Endothelial cell of umbilical vein (primary cell): ENCODE results near the gene APPL2. TPM values are rescaled to one million over a fixed set of nuclear protein-coding genes. Genes with fewer than 3 reads are reported as not detected.
A peak's percentile ranks its signal among the peaks of the same experiment; 100 is the strongest.

Source experiments
- Bru-seq: library from RNA; stranded (reverse); fragments of 400-500 nt; gene quantifications from one replicate; lab custom pipeline; 2021; lab: Mats Ljungman, UMichigan
- BruChase-seq, 2 experiments: library from RNA; stranded (reverse); fragments of 400-500 nt; gene quantifications; one replicate each; lab custom pipeline; 2021; lab: Mats Ljungman, UMichigan
- BruUV-seq: library from RNA; stranded (reverse); fragments of 400-500 nt; replicated peaks from 2 replicates; lab custom pipeline; 2021; lab: Mats Ljungman, UMichigan
- CTCF ChIA-PET: fragments of 300-600, 350-600 bp; sonication (Branson Sonifier 250); formaldehyde crosslinking; loops from one replicate; lab custom pipeline; 2021; ENCODE audit warnings: antibody characterized with exemption, inconsistent platforms; lab: Charles Lee
- POLR2A ChIA-PET: fragments of 300-600, 350-600 bp; sonication (Branson Sonifier 250); formaldehyde crosslinking; loops from one replicate; lab custom pipeline; 2021; ENCODE audit warnings: antibody characterized with exemption, inconsistent platforms; lab: Charles Lee
- DNase-seq: peaks from one replicate; pipeline ENCODE4 v3.0.0-alpha.2; 2011; ENCODE audit warnings: low read depth, low spot score
- FAIRE-seq: peaks from 2 replicates; lab custom pipeline; 2011; peaks lifted over from hg19 to GRCh38; lab: Jason Lieb, UNC
- H2AFZ ChIP-seq: 2 replicates; pipeline ENCODE4 v1.6.0; 2012; ENCODE audit warnings: low read depth, low read length, control low read depth, inconsistent platforms
- H3K27ac ChIP-seq: 2 replicates; pipeline ENCODE4 v1.5.1; 2011; ENCODE audit warnings: low read depth, mild to moderate bottlenecking, control low read depth, low read length, moderate library complexity; ENCODE audit not compliant: insufficient read depth
- H3K27me3 ChIP-seq, 2 experiments: 2 replicates each; pipeline versions ENCODE4 v1.6.0 to v1.6.1; 2011; ENCODE audit warnings: low read length in 2 of 2, mixed read lengths in 1 of 2; ENCODE audit not compliant: control insufficient read depth in 2 of 2, insufficient read depth in 2 of 2
- H3K36me3 ChIP-seq, 2 experiments: 2 replicates in 1 of 2; 3 replicates in 1 of 2; pipeline ENCODE4 v1.5.1; 2011; ENCODE audit warnings: low read length in 2 of 2, mild to moderate bottlenecking in 1 of 2, moderate library complexity in 1 of 2; ENCODE audit not compliant: control insufficient read depth in 2 of 2, insufficient read depth in 2 of 2; ENCODE audit errors: extremely low read depth in 1 of 2
- H3K4me1 ChIP-seq: 3 replicates; pipeline ENCODE4 v1.5.1; 2011; ENCODE audit warnings: mild to moderate bottlenecking, low read length; ENCODE audit not compliant: control insufficient read depth, insufficient read depth; ENCODE audit errors: extremely low read depth
- H3K4me2 ChIP-seq: 2 replicates; pipeline ENCODE4 v1.6.1; 2011; ENCODE audit warnings: low read length, control low read depth, mixed read lengths; ENCODE audit not compliant: insufficient read depth
- H3K4me3 ChIP-seq, 3 experiments: fragments of 200-600 bp in 1 of 3; sonication (generic), shearing (Covaris generic) in 1 of 3; replicated peaks in 1 of 3; 2 replicates each; pipeline ENCODE4 v1.5.1; 2011 to 2016; ENCODE audit warnings: control low read depth in 3 of 3, low read length in 3 of 3, mild to moderate bottlenecking in 2 of 3, inconsistent platforms in 1 of 3, low read depth in 1 of 3, moderate library complexity in 1 of 3; ENCODE audit not compliant: insufficient read depth in 1 of 3
- H3K79me2 ChIP-seq: 2 replicates; pipeline ENCODE4 v1.6.0; 2012; ENCODE audit warnings: low read length, inconsistent platforms; ENCODE audit not compliant: control insufficient read depth, insufficient read depth
- H3K9ac ChIP-seq: replicated peaks from 2 replicates; pipeline ENCODE3; 2011; ENCODE audit warnings: low read length, control low read depth; ENCODE audit not compliant: insufficient read depth; ENCODE audit errors: extremely low read depth
- H3K9me1 ChIP-seq: replicated peaks from 3 replicates; pipeline ENCODE4 v1.6.0; 2011; ENCODE audit warnings: mild to moderate bottlenecking, low read length; ENCODE audit not compliant: control insufficient read depth, insufficient read depth; ENCODE audit errors: extremely low read depth
- H3K9me3 ChIP-seq: replicated peaks from 2 replicates; pipeline ENCODE4 v1.5.1; 2012; ENCODE audit warnings: low read length, inconsistent platforms; ENCODE audit not compliant: control insufficient read depth, insufficient read depth
- H4K20me1 ChIP-seq: replicated peaks from 2 replicates; pipeline ENCODE3; 2011; ENCODE audit warnings: mild to moderate bottlenecking, low read length; ENCODE audit not compliant: control insufficient read depth, insufficient read depth; ENCODE audit errors: extremely low read depth
- CTCF ChIP-seq, 2 donors: IDR thresholded peaks; 1 replicate in 1 of 2; 2 replicates in 1 of 2; pipeline ENCODE4 v1.5.1; 2011; ENCODE audit warnings: low read length in 2 of 2, mild to moderate bottlenecking in 2 of 2, moderate library complexity in 2 of 2, control low read depth in 1 of 2, inconsistent platforms in 1 of 2, low read depth in 1 of 2; ENCODE audit not compliant: insufficient read depth in 1 of 2; ENCODE audit errors: extremely low read depth in 1 of 2
- FOS ChIP-seq: IDR thresholded peaks from 2 replicates; pipeline ENCODE4 v1.6.1; 2011; ENCODE audit warnings: mild to moderate bottlenecking, low read length, moderate library complexity, borderline replicate concordance; ENCODE audit not compliant: insufficient read depth
- POLR2A ChIP-seq: IDR thresholded peaks from 2 replicates; pipeline ENCODE4 v1.6.1; 2012; ENCODE audit warnings: low read depth, mild to moderate bottlenecking, control low read depth, low read length
- dilution Hi-C: fragments of 300-500 bp; cut with MboI; formaldehyde crosslinking; loops from one replicate; pipeline ENCODE4 v1.15.0; 2019; ENCODE audit warnings: low sequenced_read_pairs; ENCODE audit not compliant: extremely low pct_ligation_motif_present
- intact Hi-C: fragments of 100-400 bp; cut with micrococcal nuclease; formaldehyde crosslinking; loops from one replicate; pipeline ENCODE4 v1.10.0; 2022
- long read RNA-seq: library from polyadenylated mRNA; stranded (forward); transcript quantifications from one replicate; pipeline ENCODE4 v2.0.0, GENCODE V29; 2021
- polyA minus RNA-seq, 3 experiments: library from RNA; depleted of rRNA, polyadenylated mRNA; stranded (reverse); fragments of >200 nt; gene quantifications; 1 replicate in 1 of 3; 2 replicates in 2 of 3; pipeline ENCODE4 v1.2.3, GENCODE V29; 2011
- polyA plus RNA-seq, 4 experiments: library from polyadenylated mRNA; depleted of rRNA in 3 of 4; stranded (reverse) in 3 of 4; unstranded in 1 of 4; fragments of >200 nt; gene quantifications; 2 replicates each; pipeline versions ENCODE4 v1.2.1 to v1.2.3, GENCODE V29; 2011 to 2012; ENCODE audit warnings: missing spikeins in 1 of 4
- total RNA-seq: library from RNA; stranded (reverse); gene quantifications from 2 replicates; pipeline ENCODE4 v1.2.3, GENCODE V29; 2021

The APPL2 gene
- total RNA-seq, result 21.4 and 31.8 TPM in 2 replicates
- polyA plus RNA-seq, result 8.1 and 9.2 TPM in 2 replicates
- 11.0 and 11.6 TPM in 2 replicates for polyA plus RNA-seq (2011; cell fraction: cytosol; rRNA removed)
- polyA plus RNA-seq (2011; cell fraction: nucleus; rRNA removed), result 52.5 and 58.8 TPM in 2 replicates
- 21.9 and 23.1 TPM in 2 replicates for polyA plus RNA-seq (2012)
- 30.0 and 38.2 TPM in 2 replicates for polyA minus RNA-seq
- polyA minus RNA-seq (2011; cell fraction: cytosol; rRNA and poly(A)+ RNA removed), result 7.4 TPM
- 59.7 and 67.9 TPM in 2 replicates for polyA minus RNA-seq (2011; cell fraction: nucleus; rRNA and poly(A)+ RNA removed)
- percentile 82 among the genes with signal in this experiment for Bru-seq, nascent RNA
- percentile 76 among the genes with signal in this experiment for BruChase-seq, experiment 1, labeled RNA remaining after a 6-hour chase
- percentile 87 among the genes with signal in this experiment for BruChase-seq, experiment 2, labeled RNA remaining after a 2-hour chase
- long read RNA-seq, transcript APPL2-201 (21 exons, 3,239 nt), result major isoform, 27 of 72 reads
- long read RNA-seq, partial matches to known transcripts, result 12 of 72 reads
- long read RNA-seq, other reads (novel, unspliced or antisense), result 31 of 72 reads

GRCh38 chr12:105235732-105236476 is at the start of gene APPL2:
TSS of gene APPL2 (minus strand) at chr12:105236174. CDS start at chr12:105236012, 162 bp downstream.
- dilution Hi-C loops, result no loop called here
- H3K36me3 ChIP-seq, result no peaks in the 10 kb centered on the region
- POLR2A ChIA-PET, result interaction anchor here (0.7 to 1.5 kb wide), 2 partner anchors 96 to 129 kb away, joined by 3 read pairs; partner anchors contain the start of gene WASHC4
- FAIRE-seq (peak; percentile 83), DNase-seq (peak; percentile 87)
- H3K9me1 ChIP-seq, result no peaks in the 10 kb centered on the region
- peaks cover 28% of the 10 kb centered on the region for H3K4me1 ChIP-seq
- H2AFZ ChIP-seq, result peak within 1 kb of the TSS; percentile 52
- BruUV-seq, result no TSS peak
- TF ChIP-seq CTCF (IDR thresholded peaks at IDR 0.05; ENCODE audit: extremely low read depth in 1 of 2, insufficient read depth in 1 of 2, low read depth in 1 of 2, low read length in 2 of 2), result peak; percentile 19 to 23
- no peak for TF ChIP-seq FOS
- TF ChIP-seq POLR2A, result peak; percentile 87
- H3K9me3 ChIP-seq, result no peaks in the 10 kb centered on the region
- peaks cover 41% of the 10 kb centered on the region for H3K79me2 ChIP-seq
- H3K4me3 ChIP-seq, result peak within 1 kb of the TSS; percentile 55 to 98 (median 96)
- H4K20me1 ChIP-seq, result no peaks in the 10 kb centered on the region
- H3K27ac ChIP-seq, result peak within 1 kb of the TSS; percentile 95
- H3K9ac ChIP-seq, result peak within 1 kb of the TSS; percentile 97
- intact Hi-C loops, result loop anchor here (1.0 to 5.0 kb wide), 5 partner anchors 10 to 147 kb away; no protein-coding TSS in a partner anchor
- peak within 1 kb of the TSS; percentile 98 for H3K4me2 ChIP-seq
- CTCF ChIA-PET, result interaction anchor here (0.7 to 2.7 kb wide), 14 partner anchors 9 to 988 kb away, joined by 3 to 20 read pairs (median 4); partner anchors contain the start of gene C12orf75
- H3K27me3 ChIP-seq, result no peaks in the 10 kb centered on the region
